GM12864 (cell line): Measurements from ENCODE around the gene SERPINB6.
A peak's percentile ranks its signal among the peaks of the same experiment; 100 is the strongest.

Experiments
- DNase-seq: peaks from one replicate; pipeline ENCODE4 v3.0.0-alpha.2; 2011; ENCODE audit warnings: low read depth
- H3K4me3 ChIP-seq: 2 replicates; pipeline ENCODE4 v1.5.1; 2011; ENCODE audit warnings: mild to moderate bottlenecking, low read depth, low read length, control low read depth
- CTCF ChIP-seq: IDR thresholded peaks from 2 replicates; pipeline ENCODE4 v1.5.1; 2011; ENCODE audit warnings: low read depth, mild to moderate bottlenecking, moderate library complexity, low read length, control low read depth, inconsistent platforms; ENCODE audit errors: missing control alignments

SERPINB6 gene

GRCh38 chr6:2990248-2990931, 19.0 kb upstream of the SERPINB6 start:
- H3K4me3 ChIP-seq = peak overlapping the region; percentile 77
- no peak for DNase-seq
- no peak for TF ChIP-seq CTCF

GRCh38 chr6:2989332-2990247, 18.2 kb upstream of the SERPINB6 start:
- no peak for TF ChIP-seq CTCF
- peak; percentile 83 for DNase-seq
- peak overlapping the region; percentile 77 for H3K4me3 ChIP-seq

GRCh38 chr6:2988426-2989331, 17.3 kb upstream of the SERPINB6 start:
- DNase-seq = no peak
- peak; percentile 70 for TF ChIP-seq CTCF
- H3K4me3 ChIP-seq = peak overlapping the region; percentile 77

GRCh38 chr6:2988094-2988425, 16.7 kb upstream of the SERPINB6 start:
- no peak for DNase-seq
- no peak for TF ChIP-seq CTCF
- peak overlapping the region; percentile 77 for H3K4me3 ChIP-seq

- TF ChIP-seq CTCF = no peak
- H3K4me3 ChIP-seq = no peak overlapping the region
- DNase-seq = no peak
These were observed 15.4 kb upstream of the SERPINB6 start for GRCh38 chr6:2986722-2987221.

GRCh38 chr6:2984738-2985406, 13.5 kb upstream of the SERPINB6 start:
- no peak overlapping the region for H3K4me3 ChIP-seq
- DNase-seq = no peak
- no peak for TF ChIP-seq CTCF
